Esophagus muscularis mucosa (tissue), 4 donors: ENCODE measurements around the gene RABL3. TPM values are rescaled to one million over a fixed set of nuclear protein-coding genes. Genes with fewer than 3 reads are reported as not detected.
"Not testable (repeated sequence)": the region's sequence is repeated elsewhere in the genome, so short reads cannot be mapped to it uniquely, and the experiment has no call there.

Experiments used
- DNase-seq: peaks from one replicate; pipeline ENCODE4 v3.0.0-alpha.2; 2017; ENCODE audit errors: extremely low spot score
- H3K27ac ChIP-seq, 4 donors: fragments of 200-600 bp; sonication (generic); replicated peaks in 1 of 4; 1 replicate in 3 of 4; 2 replicates in 1 of 4; pipeline ENCODE4 v1.5.1; 2016 to 2019; ENCODE audit warnings: mild to moderate bottlenecking in 1 of 4
- H3K27me3 ChIP-seq, 4 donors: fragments of 200-600 bp; sonication (generic); one replicate each; pipeline versions ENCODE4 v1.5.1 to v1.6.0; 2016 to 2019
- H3K36me3 ChIP-seq, 4 donors: fragments of 200-600 bp; sonication (generic); one replicate each; pipeline ENCODE4 v1.5.1; 2016 to 2019
- H3K4me1 ChIP-seq, 4 donors: fragments of 200-600 bp; sonication (generic); one replicate each; pipeline ENCODE4 v1.5.1; 2016 to 2019
- H3K4me3 ChIP-seq, 4 donors: fragments of 200-600 bp; sonication (generic); 1 replicate in 2 of 4; 2 replicates in 2 of 4; pipeline ENCODE4 v1.5.1; 2016 to 2019; ENCODE audit warnings: mild to moderate bottlenecking in 4 of 4, moderate library complexity in 1 of 4
- H3K9me3 ChIP-seq, 4 donors: fragments of 200-600 bp; sonication (generic); 1 replicate in 3 of 4; 2 replicates in 1 of 4; pipeline ENCODE4 v1.5.1; 2016 to 2019
- EP300 ChIP-seq: sonication (generic); formaldehyde crosslinking; IDR thresholded peaks from one replicate; pipeline ENCODE4 v1.6.1; 2017; ENCODE audit warnings: antibody characterized with exemption
- POLR2A ChIP-seq: fragments of 450-650 bp; IDR thresholded peaks from one replicate; pipeline ENCODE4 v1.6.1; 2017; ENCODE audit warnings: antibody characterized with exemption, moderate library complexity, mild to moderate bottlenecking, low read depth
- POLR2AphosphoS5 ChIP-seq, 2 donors: sonication (generic); formaldehyde crosslinking; IDR thresholded peaks; one replicate each; pipeline ENCODE4 v1.6.1; 2017; ENCODE audit warnings: antibody characterized with exemption in 2 of 2
- WGBS: methylation state at CpG from one replicate; pipeline ENCODE4 v1.1.5; 2018; 5-methylcytosine and 5-hydroxymethylcytosine counted together
- intact Hi-C: fragments of 100-400 bp; cut with DNase I; formaldehyde crosslinking; loops from one replicate; pipeline ENCODE4 v1.15.1; 2023
- total RNA-seq, 4 donors: library from RNA; depleted of rRNA; stranded (reverse); fragments of >200 nt; gene quantifications; one replicate each; pipeline versions ENCODE4 v1.1.0 to v1.2.1, GENCODE V29; 2016
- TF ChIP-seq, protein P1 (sequence below), 3 experiments: fragments of 200-600 bp in 2 of 3; fragments of 450-650 bp in 1 of 3; sonication (generic) in 2 of 3; IDR thresholded peaks; one replicate each; pipeline ENCODE4 v1.5.1; 2017 to 2019; ENCODE audit warnings: antibody characterized with exemption in 3 of 3, mild to moderate bottlenecking in 2 of 3, moderate library complexity in 1 of 3

The RABL3 gene
- total RNA-seq, 4 donors from 2014 or later, result 16.9 to 23.9 (median 20.7) TPM

DNA sequence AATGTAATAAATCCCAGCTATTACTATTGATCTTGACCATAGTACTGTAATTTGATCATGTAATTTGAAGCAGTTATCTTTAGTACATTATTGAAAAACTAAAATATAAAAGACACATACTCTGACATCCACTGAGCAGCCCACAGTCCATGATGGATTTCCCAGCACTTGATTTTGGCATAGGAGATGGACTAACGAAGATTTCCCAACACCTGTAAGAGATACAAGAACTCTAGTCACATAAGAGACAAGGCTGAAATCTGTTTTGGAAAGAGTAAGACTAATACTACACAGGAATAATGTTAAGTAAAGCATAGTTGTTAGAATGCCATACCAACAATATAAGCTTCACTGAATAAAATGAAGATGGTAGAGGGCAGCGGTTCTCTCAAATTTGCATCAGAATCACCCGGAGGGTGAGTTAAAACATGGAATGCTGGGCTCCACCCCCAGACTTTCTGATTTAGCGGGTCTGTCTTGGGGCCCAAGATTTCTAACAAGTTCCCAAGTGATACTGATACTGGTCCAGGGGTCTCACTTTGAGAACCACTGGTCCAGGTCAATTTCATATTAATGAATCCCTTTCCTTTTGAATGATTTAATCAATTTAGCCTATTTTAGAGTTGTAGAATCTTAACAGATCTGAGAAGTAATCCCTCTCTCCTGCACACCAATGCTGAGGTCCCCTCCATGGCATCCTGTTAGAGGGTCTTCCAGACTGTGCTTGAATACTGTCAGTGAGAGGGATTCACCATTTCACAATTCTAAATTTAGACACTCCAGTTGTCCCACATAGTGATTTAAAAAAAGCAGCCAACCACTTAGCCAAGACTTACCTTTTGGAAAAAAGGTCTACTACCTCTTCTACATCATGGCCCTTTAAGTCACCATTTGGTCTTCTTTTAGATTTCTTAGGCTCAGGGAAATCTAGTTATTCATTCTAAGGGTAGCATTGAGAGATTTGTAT, 11.5 kb downstream of the RABL3 start:
- TF ChIP-seq POLR2AphosphoS5 (IDR thresholded peaks at IDR 0.05) (no peak), POLR2A (no peak), EP300 (no peak)
- TF ChIP-seq, protein P1, sequence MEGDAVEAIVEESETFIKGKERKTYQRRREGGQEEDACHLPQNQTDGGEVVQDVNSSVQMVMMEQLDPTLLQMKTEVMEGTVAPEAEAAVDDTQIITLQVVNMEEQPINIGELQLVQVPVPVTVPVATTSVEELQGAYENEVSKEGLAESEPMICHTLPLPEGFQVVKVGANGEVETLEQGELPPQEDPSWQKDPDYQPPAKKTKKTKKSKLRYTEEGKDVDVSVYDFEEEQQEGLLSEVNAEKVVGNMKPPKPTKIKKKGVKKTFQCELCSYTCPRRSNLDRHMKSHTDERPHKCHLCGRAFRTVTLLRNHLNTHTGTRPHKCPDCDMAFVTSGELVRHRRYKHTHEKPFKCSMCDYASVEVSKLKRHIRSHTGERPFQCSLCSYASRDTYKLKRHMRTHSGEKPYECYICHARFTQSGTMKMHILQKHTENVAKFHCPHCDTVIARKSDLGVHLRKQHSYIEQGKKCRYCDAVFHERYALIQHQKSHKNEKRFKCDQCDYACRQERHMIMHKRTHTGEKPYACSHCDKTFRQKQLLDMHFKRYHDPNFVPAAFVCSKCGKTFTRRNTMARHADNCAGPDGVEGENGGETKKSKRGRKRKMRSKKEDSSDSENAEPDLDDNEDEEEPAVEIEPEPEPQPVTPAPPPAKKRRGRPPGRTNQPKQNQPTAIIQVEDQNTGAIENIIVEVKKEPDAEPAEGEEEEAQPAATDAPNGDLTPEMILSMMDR (IDR thresholded peaks at IDR 0.05), result no peak
- H3K9me3 ChIP-seq, result no peaks in the 10 kb centered on the region
- H3K27ac ChIP-seq, result no peak overlapping the region
- DNase-seq, result no peak
- H3K27me3 ChIP-seq, result no peaks in the 10 kb centered on the region
- H3K4me3 ChIP-seq, result no peak overlapping the region
- 86% methylated on average over 4 of the region's 4 CpGs for WGBS
- intact Hi-C loops, result no loop called here
- H3K36me3 ChIP-seq, result peaks cover 0 to 11% (median 2%) of the 10 kb centered on the region in 4 donors
- H3K4me1 ChIP-seq, result no peaks in the 10 kb centered on the region

DNA sequence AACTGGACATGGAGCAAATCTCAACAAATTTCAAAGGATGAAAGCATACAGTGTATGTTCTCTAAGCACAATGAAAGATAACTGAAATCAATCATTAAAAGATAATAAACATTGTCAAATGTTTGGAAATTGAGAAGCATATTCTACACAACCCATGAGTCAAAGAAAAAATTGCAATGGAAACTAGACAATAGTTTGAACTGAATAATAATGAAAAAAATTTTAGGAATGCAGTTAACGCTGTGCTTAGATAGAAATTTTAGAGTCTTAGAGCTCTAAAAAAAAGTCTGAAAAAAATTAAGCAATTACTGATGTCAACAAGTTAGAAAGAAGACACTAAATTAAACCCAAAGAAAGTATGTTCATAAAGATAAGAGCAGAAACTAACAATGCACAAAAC, 15.5 kb downstream of the RABL3 start:
- intact Hi-C loops, result no loop called here
- TF ChIP-seq EP300 (no peak), POLR2A (no peak), POLR2AphosphoS5 (IDR thresholded peaks at IDR 0.05) (no peak)
- TF ChIP-seq, protein P1 (IDR thresholded peaks at IDR 0.05), result no peak
- no peak for DNase-seq
- Histone ChIP-seq H3K4me3 (no peak overlapping the region), H3K36me3 (peaks cover 0 to 11% (median 2%) of the 10 kb centered on the region in 4 donors), H3K9me3 (no peaks in the 10 kb centered on the region), H3K27me3 (no peaks in the 10 kb centered on the region), H3K27ac (no peak overlapping the region), H3K4me1 (no peaks in the 10 kb centered on the region)
- WGBS, result 73% methylated on average over 1 of the region's 1 CpG

DNA sequence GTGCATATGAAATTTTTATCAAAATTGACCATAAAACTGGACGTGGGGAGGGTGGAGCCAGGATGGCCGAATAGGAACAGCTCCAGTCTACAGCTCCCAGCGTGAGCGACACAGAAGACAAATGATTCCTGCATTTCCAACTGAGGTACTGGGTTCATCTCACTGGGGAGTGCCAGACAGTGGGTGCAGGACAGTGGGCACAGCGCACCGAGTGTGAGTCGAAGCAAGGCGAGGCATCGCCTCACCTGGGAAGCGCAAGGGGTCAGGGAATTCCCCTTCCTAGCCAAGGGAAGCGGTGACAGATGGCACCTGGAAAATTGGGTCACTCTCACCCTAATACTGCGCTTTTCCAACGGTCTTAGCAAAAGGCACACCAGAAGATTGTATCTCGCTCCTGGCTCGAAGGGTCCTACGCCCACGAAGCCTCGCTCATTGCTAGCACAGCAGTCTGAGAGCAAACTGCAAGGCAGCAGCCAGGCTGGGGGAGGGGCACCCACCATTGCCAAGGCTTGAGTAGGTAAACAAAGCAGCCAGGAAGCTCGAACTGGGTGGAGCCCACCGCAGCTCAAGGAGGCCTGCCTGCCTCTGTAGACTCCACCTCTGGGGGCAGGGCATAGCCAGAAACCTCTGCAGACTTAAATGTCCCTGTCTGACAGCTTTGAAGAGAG, 23.0 kb downstream of the RABL3 start:
- intact Hi-C loops, H3K27ac ChIP-seq, H3K4me1 ChIP-seq, H3K27me3 ChIP-seq, DNase-seq, H3K36me3 ChIP-seq, H3K9me3 ChIP-seq: not testable (repeated sequence)
- peak overlapping the region; percentile 31 to 52 (median 44) for H3K4me3 ChIP-seq
- 67% methylated on average over 14 of the region's 20 CpGs for WGBS

DNA sequence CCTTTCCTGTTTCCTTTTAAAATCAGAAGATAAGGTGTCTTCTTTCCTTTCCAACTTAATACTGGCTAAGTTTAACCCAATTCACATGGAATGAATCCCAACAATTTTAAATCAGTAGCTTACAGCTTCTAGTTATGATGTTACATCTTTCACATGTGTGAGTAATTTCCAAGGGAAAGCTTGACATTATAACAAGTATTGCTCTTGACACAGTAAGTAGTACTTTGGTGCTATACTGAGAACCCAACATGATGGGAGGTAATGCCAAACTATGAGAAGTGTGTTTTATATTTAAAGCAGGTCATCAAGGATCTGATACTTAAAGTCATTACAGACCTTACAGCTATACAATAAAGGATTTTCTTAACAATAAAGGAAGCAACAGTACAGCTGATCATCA, 29.1 kb downstream of the RABL3 start:
- DNase-seq, result no peak
- Histone ChIP-seq H3K27me3 (no peaks in the 10 kb centered on the region), H3K9me3 (no peaks in the 10 kb centered on the region), H3K4me3 (no peak overlapping the region), H3K27ac (no peak overlapping the region), H3K36me3 (peaks cover 0 to 13% (median 3%) of the 10 kb centered on the region in 4 donors), H3K4me1 (no peaks in the 10 kb centered on the region)
- intact Hi-C loops, result no loop called here
- TF ChIP-seq, protein P1 (IDR thresholded peaks at IDR 0.05), result no peak

DNA sequence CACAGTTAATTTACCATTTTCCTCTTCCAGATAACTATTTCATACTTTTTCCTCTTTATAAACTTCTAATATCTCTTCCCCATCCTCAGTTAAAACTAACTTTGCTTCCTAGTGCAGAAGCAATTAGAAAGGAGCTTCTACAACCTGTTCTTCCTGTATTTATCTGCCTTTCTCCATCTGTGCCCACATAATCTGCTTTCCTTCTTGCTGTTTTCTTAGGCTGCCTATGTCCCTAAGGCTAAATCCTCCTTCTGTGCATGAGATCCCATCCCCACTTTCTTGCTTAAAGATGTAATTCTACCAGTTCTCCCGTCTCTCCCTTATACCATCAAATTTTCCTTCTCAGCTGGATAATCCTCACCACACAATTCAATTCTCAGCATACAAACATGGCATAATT, 31.9 kb downstream of the RABL3 start:
- no peak overlapping the region for H3K4me3 ChIP-seq
- TF ChIP-seq POLR2AphosphoS5 (IDR thresholded peaks at IDR 0.05) (no peak), POLR2A (no peak), EP300 (no peak)
- TF ChIP-seq, protein P1 (IDR thresholded peaks at IDR 0.05), result no peak
- intact Hi-C loops, result no loop called here
- no peaks in the 10 kb centered on the region for H3K27me3 ChIP-seq
- H3K27ac ChIP-seq, result no peak overlapping the region
- peaks cover 0 to 15% (median 6%) of the 10 kb centered on the region in 4 donors for H3K36me3 ChIP-seq
- H3K4me1 ChIP-seq, result no peaks in the 10 kb centered on the region
- no peaks in the 10 kb centered on the region for H3K9me3 ChIP-seq
- WGBS, result 97% methylated on average over 1 of the region's 1 CpG
- DNase-seq, result no peak
